Activated CD4-positive, alpha-beta T cell treated with anti-CD3 and anti-CD28 coated beads for 4 hours (primary cell): ENCODE data around the gene DDIAS.
"Not testable (repeated sequence)": the region's sequence is repeated elsewhere in the genome, so short reads cannot be mapped to it uniquely, and the experiment has no call there.

ENCODE experiments used
- DNase-seq, 2 donors: peaks; one replicate each; pipeline ENCODE4 v3.0.0-alpha.2; 2020

DDIAS gene

GRCh38 chr11:82892611-82893169 lies 8.8 kb upstream of the DDIAS start:
- no peak for DNase-seq

- no peak for DNase-seq
Measured at GRCh38 chr11:82895437-82896091, 6.0 kb upstream of the DDIAS start.

- DNase-seq: no peak
Measured at GRCh38 chr11:82896183-82896582, 5.4 kb upstream of the DDIAS start.

GRCh38 chr11:82898241-82898640 lies 3.3 kb upstream of the DDIAS start:
- DNase-seq: no peak

- no peak for DNase-seq
Measured at GRCh38 chr11:82899186-82899820, 2.2 kb upstream of the DDIAS start.

- DNase-seq: no peak
Measured at GRCh38 chr11:82899957-82900276, 1.6 kb upstream of the DDIAS start.

GRCh38 chr11:82900277-82901164 lies 1.0 kb upstream of the DDIAS start, which contains the start of gene PRCP:
TSS of gene PRCP (minus strand) at chr11:82900430. CDS start at chr11:82900402, 28 bp downstream.
- peak; percentile 90 to 91 for DNase-seq

- no peak for DNase-seq
Measured at GRCh38 chr11:82901922-82902485, 468 bp downstream of the DDIAS start.

GRCh38 chr11:82902880-82903279 lies 1.3 kb downstream of the DDIAS start:
- DNase-seq: no peak

- no peak for DNase-seq
Measured at GRCh38 chr11:82903843-82904586, 2.5 kb downstream of the DDIAS start.

- no peak for DNase-seq
Measured at GRCh38 chr11:82906236-82906635, 4.7 kb downstream of the DDIAS start.

- DNase-seq: no peak
Measured at GRCh38 chr11:82906931-82907330, 5.4 kb downstream of the DDIAS start.

- DNase-seq: no peak
Measured at GRCh38 chr11:82907371-82907770, 5.8 kb downstream of the DDIAS start.

GRCh38 chr11:82908311-82908710 lies 6.8 kb downstream of the DDIAS start:
- DNase-seq: no peak

- DNase-seq: no peak
Measured at GRCh38 chr11:82909015-82909640, 7.6 kb downstream of the DDIAS start.

GRCh38 chr11:82919786-82920185 lies 18.2 kb downstream of the DDIAS start:
- not testable (repeated sequence) for DNase-seq

- DNase-seq: not testable (repeated sequence)
Measured at GRCh38 chr11:82920227-82920626, 18.7 kb downstream of the DDIAS start.

- DNase-seq: not testable (repeated sequence)
Measured at GRCh38 chr11:82922396-82923173, 21.0 kb downstream of the DDIAS start.

- no peak for DNase-seq
Measured at GRCh38 chr11:82924522-82925224, 23.1 kb downstream of the DDIAS start.

GRCh38 chr11:82927264-82927880 lies 25.8 kb downstream of the DDIAS start:
- DNase-seq: peak; percentile 31 to 45
